Raji (cell line): ENCODE measurements around the gene CENATAC.

Experiments
- POLR2A ChIP-seq: IDR thresholded peaks from 2 replicates; pipeline ENCODE4 v1.6.1; 2011; ENCODE audit warnings: low read depth, low read length, control low read depth; ENCODE audit not compliant: insufficient read depth

Gene CENATAC

GRCh38 chr11:118980191-118980881 is 17.6 kb upstream of the CENATAC start:
- no peak for TF ChIP-seq POLR2A

DNA sequence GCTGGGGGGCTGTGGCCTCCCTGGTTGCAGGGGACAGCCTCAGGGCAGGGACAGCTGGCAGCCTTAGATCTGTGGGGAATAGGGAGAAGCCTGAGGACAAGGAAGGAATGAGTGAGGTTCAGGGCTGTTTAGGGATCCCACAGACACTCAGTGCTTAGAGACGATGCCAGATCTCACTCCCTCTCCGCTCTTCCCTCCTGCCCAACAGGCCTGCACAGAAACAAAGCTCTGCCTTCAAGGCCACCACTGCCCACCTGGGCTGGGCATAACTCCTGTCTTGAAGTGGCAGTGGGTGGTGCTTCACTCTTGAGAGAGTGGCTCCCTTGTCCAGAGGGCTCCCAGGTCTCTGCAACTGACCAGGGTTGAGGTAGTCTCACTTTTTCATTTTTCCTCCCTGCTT is 13.1 kb upstream of the CENATAC start:
- 0 out of 2 replicates have a peak, but pooled peaks have one; percentile 16 for TF ChIP-seq POLR2A

GRCh38 chr11:118988280-118988679 is 9.7 kb upstream of the CENATAC start:
- TF ChIP-seq POLR2A: peak; percentile 19; the same call in 1 of the 2 replicates

GRCh38 chr11:118996926-118997626 is 862 bp upstream of the CENATAC start:
- TF ChIP-seq POLR2A: no peak

DNA sequence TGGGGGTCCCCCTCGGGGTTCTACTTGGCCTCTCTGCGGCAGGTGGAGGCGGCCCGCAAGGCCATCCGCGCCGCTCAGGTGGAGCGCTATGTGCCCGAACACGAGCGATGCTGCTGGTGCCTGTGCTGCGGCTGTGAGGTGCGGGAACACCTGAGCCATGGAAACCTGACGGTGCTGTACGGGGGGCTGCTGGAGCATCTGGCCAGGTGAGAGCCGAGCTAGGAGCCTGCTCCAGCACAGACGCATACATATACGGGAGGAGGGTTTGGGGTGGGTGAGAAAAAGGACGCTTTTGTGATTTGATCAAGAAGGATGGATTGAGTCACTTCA is 415 bp downstream of the CENATAC start:
- no peak for TF ChIP-seq POLR2A

DNA sequence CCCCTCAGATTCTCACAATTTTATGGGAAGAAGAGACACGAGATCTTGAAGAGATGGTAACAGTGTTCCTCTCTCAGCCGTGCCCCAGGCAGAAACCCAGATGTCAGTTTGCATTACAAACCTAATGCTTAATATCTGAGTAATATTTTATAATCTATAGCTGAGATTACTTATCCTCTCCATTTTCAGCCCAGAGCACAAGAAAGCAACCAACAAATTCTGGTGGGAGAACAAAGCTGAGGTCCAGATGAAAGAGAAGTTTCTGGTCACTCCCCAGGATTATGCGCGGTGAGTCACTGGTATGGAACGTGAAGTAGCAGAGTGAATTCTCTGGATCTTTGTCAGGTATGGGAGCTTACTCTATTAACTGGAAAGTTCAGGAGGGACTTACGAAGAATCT is 884 bp downstream of the CENATAC start:
- no peak for TF ChIP-seq POLR2A

DNA sequence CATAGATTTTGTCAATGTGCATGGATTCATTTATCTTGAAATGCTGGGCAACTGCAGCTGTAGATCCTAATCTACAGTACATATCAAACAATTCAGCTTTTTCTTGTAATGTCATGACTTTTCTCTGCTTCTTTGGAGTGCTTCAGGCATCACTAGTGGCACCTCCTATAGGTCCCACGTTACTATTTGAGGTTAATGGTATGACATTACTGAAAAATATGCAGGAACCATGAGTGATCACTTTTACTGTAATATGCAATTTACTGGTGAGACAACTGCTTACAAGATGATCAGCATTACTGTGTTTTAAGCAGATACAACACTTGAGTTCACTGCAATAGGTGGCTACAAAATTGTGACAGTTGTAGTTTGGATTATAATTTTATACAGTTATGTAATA is 3.0 kb downstream of the CENATAC start:
- no peak for TF ChIP-seq POLR2A

DNA sequence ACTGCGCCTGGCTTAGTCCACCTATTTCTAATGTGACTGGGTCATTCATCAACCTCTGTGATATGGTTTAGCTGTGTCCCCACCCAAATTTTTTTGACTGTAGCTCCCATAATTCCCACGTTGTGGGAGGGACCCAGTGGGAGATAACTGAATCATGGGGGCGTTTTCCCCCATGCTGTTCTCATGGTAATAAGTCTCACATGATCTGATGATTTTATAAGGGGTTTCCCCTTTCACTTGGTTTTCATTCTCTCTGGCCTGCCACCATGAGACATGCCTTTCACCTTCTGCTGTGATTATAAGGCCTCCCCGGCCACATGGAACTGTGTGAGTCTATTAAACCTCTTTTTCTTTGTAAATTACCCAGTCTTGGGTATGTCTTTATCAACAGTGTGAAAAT is 8.7 kb downstream of the CENATAC start:
- TF ChIP-seq POLR2A: no peak

DNA sequence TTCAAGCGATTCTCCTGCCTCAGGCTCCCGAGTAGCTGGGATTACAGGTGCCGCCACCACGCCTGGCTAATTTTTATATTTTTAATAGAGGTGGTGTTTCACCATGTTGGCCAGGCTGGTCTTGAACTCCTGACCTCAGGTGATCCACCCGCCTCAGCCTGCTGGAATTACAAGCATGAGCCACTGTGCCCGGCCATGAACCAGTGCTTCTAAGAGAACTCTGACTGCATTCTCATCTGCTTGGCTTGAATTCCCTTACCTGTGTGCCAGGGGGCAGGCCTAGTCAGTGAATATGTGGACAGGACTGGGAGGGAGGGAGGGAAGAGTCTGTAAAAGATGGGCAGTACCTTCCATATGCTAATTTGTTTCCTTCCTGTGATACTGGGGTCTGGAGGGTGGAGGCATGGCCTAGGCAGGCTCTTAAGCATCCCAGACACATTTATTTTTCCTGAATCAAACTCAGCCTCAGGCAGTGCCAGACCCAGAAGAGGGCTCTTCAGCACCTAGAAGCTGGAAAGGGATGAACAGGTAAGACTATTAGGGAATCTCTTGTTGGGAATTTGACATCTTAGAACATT is 13.6 kb downstream of the CENATAC start:
- no peak for TF ChIP-seq POLR2A

- no peak for TF ChIP-seq POLR2A
Observed at GRCh38 chr11:119012629-119013170, 14.8 kb downstream of the CENATAC start.

- TF ChIP-seq POLR2A: no peak
Observed at GRCh38 chr11:119014209-119014924, 16.4 kb downstream of the CENATAC start.

DNA sequence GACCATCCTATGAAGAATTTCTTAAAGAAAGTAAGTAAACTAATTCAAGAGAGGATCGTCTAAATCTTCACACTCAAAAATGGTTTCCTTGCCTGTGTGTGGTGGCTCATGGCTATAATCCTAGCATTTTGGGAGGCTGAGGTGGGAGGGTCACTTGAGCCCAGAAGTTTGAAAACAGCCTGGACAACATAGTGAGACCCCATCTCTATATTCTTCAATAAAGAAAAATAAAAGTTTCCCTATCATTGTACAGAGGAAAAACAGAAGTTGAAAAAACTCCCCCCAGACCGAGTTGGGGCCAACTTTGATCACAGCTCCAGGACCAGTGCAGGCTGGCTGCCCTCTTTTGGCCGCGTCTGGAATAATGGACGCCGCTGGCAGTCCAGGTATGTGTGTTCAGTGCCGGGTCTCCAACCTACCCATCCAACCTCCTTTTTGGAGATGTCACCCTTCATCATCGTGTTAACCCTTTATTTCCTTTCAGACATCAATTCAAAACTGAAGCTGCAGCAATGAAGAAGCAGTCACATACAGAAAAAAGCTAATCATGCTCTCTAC is 17.2 kb downstream of the CENATAC start:
- no peak for TF ChIP-seq POLR2A

- 0 out of 2 replicates have a peak, but pooled peaks have one; percentile 9 for TF ChIP-seq POLR2A
Observed at GRCh38 chr11:119016216-119017009, 18.5 kb downstream of the CENATAC start.
